ENCODE measurements around the gene PER3.

The PER3 gene

DNA sequence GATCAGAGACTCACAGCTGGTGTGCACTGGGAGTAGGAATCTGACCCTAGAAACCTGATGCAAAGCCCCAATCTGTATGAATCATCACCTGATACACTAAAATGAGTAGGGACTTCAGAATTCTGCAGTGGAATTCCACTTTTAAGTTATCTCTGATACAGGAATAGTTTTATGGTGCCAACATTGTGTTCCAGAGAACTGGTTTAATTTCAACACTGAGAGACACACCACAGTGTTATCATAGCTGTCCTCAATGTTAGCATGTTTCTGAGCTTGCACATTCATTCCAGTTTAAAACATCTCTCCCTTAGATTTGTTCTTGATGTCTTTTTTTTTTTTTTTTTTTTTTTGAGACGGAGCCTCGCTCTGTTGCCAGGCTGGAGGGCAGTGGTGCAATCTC, 61.7 kb downstream of the PER3 start:
- H3K9ac ChIP-seq (ENCODE audit: low read depth, low read length), result no peak overlapping the region
- H3K27me3 ChIP-seq (ENCODE audit: control insufficient read depth, insufficient read depth, low read length), result no peaks in the 10 kb centered on the region
- H3K36me3 ChIP-seq (ENCODE audit: control insufficient read depth, insufficient read depth, low read length), result no peaks in the 10 kb centered on the region
- no peaks in the 10 kb centered on the region for H3K4me1 ChIP-seq (ENCODE audit: control insufficient read depth, insufficient read depth, low read length)
- H3K4me3 ChIP-seq (ENCODE audit: low read depth, low read length), result no peak overlapping the region
- H3K9me3 ChIP-seq (ENCODE audit: control insufficient read depth, insufficient read depth, low read length), result no peaks in the 10 kb centered on the region

DNA sequence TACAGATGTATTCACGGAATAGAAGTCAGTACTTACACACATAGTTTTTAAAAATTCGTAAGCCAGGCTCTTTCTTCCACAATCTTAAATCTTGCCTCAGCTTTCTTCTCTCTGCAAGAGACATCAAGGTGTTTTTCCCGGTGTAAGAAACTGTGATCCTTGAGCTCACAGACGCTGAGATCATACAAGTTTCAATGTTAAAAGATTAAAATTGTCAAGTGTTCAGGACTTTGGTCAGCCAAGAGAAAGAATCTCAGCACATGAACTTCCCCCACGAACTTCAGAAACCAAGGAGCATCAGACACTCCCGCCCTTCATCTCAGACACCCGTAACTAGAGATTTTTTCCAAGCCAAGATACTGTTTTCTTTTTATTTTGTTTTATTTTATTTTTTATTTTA, 62.6 kb downstream of the PER3 start:
- Histone ChIP-seq H3K9ac (ENCODE audit: low read depth, low read length) (no peak overlapping the region), H3K36me3 (ENCODE audit: control insufficient read depth, insufficient read depth, low read length) (no peaks in the 10 kb centered on the region), H3K27me3 (ENCODE audit: control insufficient read depth, insufficient read depth, low read length) (no peaks in the 10 kb centered on the region), H3K9me3 (ENCODE audit: control insufficient read depth, insufficient read depth, low read length) (no peaks in the 10 kb centered on the region), H3K4me3 (ENCODE audit: low read depth, low read length) (no peak overlapping the region), H3K4me1 (ENCODE audit: control insufficient read depth, insufficient read depth, low read length) (no peaks in the 10 kb centered on the region)

DNA sequence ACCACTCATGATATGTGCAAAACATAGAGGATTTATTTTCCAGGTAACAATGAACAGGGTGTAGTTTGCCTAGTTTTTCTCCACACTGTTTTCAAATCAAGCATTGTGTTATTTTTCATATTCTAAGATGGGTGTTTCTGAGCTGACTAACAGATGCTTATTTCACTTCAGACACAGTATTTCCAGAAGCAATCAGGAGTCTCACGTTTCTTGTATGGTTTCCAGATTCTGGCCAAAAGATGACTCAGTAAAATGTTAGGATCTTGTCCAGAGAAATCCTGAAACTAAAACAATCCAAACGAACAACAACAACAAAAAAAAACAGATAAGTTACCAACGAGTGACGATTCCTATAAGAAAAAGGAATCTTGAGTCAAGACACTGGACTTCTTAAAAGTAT, 63.5 kb downstream of the PER3 start:
- Histone ChIP-seq H3K36me3 (ENCODE audit: control insufficient read depth, insufficient read depth, low read length) (no peaks in the 10 kb centered on the region), H3K9ac (ENCODE audit: low read depth, low read length) (no peak overlapping the region), H3K9me3 (ENCODE audit: control insufficient read depth, insufficient read depth, low read length) (no peaks in the 10 kb centered on the region), H3K4me3 (ENCODE audit: low read depth, low read length) (no peak overlapping the region), H3K4me1 (ENCODE audit: control insufficient read depth, insufficient read depth, low read length) (no peaks in the 10 kb centered on the region), H3K27me3 (ENCODE audit: control insufficient read depth, insufficient read depth, low read length) (no peaks in the 10 kb centered on the region)

DNA sequence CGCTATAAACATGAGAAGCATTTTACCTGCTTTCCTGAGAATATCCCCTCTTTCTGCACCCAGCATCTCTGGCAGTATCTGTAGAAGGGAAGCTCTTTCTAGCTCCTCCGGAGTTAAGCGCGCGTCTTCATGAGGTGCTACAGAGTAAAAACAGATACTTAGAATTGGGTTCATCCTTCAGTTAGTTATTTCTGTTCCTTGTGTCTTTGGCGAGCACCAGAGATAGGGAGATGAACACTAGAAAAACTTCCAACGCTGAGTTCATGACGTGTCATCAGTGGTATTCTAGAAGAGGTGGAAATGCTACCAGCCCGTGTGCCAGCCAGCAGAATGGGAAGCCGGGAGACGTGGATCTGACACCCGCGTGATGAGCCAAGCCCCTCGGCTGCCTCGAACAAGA, 66.7 kb downstream of the PER3 start:
- Histone ChIP-seq H3K9ac (ENCODE audit: low read depth, low read length) (no peak overlapping the region), H3K9me3 (ENCODE audit: control insufficient read depth, insufficient read depth, low read length) (no peaks in the 10 kb centered on the region), H3K4me3 (ENCODE audit: low read depth, low read length) (no peak overlapping the region), H3K27me3 (ENCODE audit: control insufficient read depth, insufficient read depth, low read length) (no peaks in the 10 kb centered on the region), H3K4me1 (ENCODE audit: control insufficient read depth, insufficient read depth, low read length) (no peaks in the 10 kb centered on the region), H3K36me3 (ENCODE audit: control insufficient read depth, insufficient read depth, low read length) (no peaks in the 10 kb centered on the region)

DNA sequence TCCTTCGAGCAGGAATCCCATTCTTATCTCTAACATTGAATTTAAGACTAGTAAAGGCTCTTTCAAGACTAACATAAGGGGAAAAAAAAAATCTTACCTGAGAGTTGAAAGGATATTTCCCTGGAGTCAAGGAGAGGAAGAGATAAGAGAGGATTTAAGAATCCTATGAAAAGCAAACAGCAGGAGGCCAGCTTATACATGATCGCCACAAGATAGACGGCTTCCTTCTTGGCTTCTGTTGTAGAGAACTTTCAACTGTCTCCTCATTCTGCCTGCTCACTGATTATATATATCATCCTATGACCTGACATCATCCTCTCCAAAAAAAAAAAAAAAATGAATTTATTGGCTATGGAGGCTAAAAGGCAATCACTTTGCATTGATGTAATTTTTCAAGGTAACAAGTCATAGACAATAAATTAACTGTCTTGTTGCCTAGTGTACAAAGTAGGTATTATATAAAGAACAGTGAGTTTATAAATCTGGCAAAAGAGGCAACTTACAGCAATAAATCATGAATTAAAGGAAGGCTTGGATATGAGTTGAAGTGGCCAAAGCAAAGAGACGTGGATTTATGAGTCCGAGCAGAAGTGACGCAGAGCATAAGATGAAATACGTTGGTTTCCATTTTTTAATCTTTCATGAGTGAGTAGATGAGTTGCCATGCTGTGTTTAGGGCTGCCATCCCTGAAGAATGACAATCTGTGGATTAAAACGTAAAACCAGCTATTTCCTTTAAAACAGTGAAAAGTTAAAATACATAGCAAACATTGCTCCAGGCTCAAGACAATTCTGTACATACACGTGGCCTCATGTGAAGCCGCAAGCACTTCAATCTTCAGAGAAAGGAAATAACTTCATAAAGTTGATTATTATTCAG, 69.0 kb downstream of the PER3 start, which contains the start of gene UTS2:
Gene UTS2, minus strand, starts transcription at position 262 of the 880 bp plus-strand sequence. Its CDS starts 62 bp downstream, at position 200.
- Histone ChIP-seq H3K9ac (ENCODE audit: low read depth, low read length) (no peak within 1 kb of the TSS), H3K27me3 (ENCODE audit: control insufficient read depth, insufficient read depth, low read length) (no peaks in the 10 kb centered on the region), H3K9me3 (ENCODE audit: control insufficient read depth, insufficient read depth, low read length) (no peaks in the 10 kb centered on the region), H3K36me3 (ENCODE audit: control insufficient read depth, insufficient read depth, low read length) (no peaks in the 10 kb centered on the region), H3K4me3 (ENCODE audit: low read depth, low read length) (no peak within 1 kb of the TSS), H3K4me1 (ENCODE audit: control insufficient read depth, insufficient read depth, low read length) (no peaks in the 10 kb centered on the region)

DNA sequence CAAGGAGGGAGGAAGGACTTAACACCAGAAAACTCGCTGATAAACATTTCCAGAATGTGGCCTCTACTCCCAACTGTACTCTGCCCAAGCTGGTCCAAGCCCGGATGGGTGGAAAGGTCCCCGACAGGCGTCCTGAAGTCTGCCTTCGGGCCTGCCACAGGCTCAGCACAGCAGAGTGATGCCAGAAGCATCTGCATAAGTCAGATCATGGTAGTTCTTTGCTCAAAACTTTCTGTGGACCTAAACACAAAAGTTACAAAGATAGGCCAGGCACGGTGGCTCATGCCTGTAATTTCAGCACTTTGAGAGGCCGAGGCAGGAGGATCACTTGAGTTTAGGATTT, 69.6 kb downstream of the PER3 start:
- Histone ChIP-seq H3K36me3 (ENCODE audit: control insufficient read depth, insufficient read depth, low read length) (no peaks in the 10 kb centered on the region), H3K4me1 (ENCODE audit: control insufficient read depth, insufficient read depth, low read length) (no peaks in the 10 kb centered on the region), H3K27me3 (ENCODE audit: control insufficient read depth, insufficient read depth, low read length) (no peaks in the 10 kb centered on the region), H3K9ac (ENCODE audit: low read depth, low read length) (no peak overlapping the region), H3K9me3 (ENCODE audit: control insufficient read depth, insufficient read depth, low read length) (no peaks in the 10 kb centered on the region), H3K4me3 (ENCODE audit: low read depth, low read length) (no peak overlapping the region)

DNA sequence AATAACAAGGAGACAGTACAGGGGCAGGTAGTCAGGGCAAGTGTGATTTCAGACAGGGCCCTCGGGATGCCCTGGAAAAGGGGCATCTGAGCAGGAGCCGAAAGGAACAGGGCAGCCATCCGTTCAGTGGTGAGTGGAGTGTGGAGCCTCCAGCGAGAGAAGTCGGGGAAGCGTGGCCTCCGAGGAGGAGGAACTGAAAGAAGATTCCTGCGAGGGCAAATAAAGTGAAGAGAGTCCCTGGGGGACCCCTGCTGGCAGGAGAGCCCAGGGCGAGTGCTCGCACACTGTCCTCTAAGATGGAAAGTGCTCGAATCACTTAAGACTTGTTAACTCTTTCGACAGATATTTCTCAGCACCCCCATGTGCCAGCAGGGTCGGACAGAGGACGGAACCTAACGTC, 72.3 kb downstream of the PER3 start:
- Histone ChIP-seq H3K36me3 (ENCODE audit: control insufficient read depth, insufficient read depth, low read length) (no peaks in the 10 kb centered on the region), H3K4me1 (ENCODE audit: control insufficient read depth, insufficient read depth, low read length) (no peaks in the 10 kb centered on the region), H3K9ac (ENCODE audit: low read depth, low read length) (no peak overlapping the region), H3K4me3 (ENCODE audit: low read depth, low read length) (no peak overlapping the region), H3K27me3 (ENCODE audit: control insufficient read depth, insufficient read depth, low read length) (no peaks in the 10 kb centered on the region), H3K9me3 (ENCODE audit: control insufficient read depth, insufficient read depth, low read length) (no peaks in the 10 kb centered on the region)

DNA sequence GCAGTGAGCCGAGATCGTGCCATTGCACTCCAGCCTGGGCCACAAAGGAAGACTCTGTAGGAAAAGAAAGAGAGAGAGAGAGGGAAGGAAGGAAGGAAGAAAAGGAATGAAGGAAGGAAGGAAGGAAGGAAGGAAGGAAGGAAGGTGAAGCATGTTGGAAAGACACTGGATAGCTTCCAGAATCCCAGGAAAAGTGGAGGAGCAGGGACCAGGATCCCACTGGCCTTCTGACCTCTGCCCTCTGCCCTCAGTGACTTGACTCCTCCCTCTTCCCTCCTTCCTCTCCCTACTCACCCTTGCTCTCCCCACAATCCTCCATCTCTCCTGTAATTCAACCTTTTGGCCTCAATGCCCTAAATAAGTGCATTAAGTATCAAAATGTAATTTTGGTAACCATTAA, 72.9 kb downstream of the PER3 start:
- H3K27me3 ChIP-seq (ENCODE audit: control insufficient read depth, insufficient read depth, low read length), result no peaks in the 10 kb centered on the region
- H3K9me3 ChIP-seq (ENCODE audit: control insufficient read depth, insufficient read depth, low read length), result no peaks in the 10 kb centered on the region
- H3K36me3 ChIP-seq (ENCODE audit: control insufficient read depth, insufficient read depth, low read length), result no peaks in the 10 kb centered on the region
- H3K4me1 ChIP-seq (ENCODE audit: control insufficient read depth, insufficient read depth, low read length), result no peaks in the 10 kb centered on the region
- no peak overlapping the region for H3K9ac ChIP-seq (ENCODE audit: low read depth, low read length)
- H3K4me3 ChIP-seq (ENCODE audit: low read depth, low read length), result no peak overlapping the region

DNA sequence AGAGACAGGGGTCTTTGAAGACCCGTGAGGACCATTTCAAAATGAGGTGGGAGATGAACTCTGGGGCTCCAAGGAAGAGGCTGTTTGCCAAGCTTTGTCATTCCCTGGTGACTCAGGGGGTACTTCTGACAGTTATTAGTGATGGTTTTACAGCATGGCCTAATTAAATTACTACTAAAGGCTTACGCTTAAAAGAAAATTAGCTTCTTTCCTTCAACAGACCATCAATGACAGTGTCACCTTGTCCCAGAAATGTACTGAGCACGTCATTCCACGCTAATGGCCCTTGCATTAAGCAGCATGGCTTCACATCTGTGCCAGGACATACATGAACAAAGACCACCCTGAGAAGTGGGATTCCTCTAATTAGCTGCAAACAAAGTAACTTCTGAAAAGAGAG, 73.9 kb downstream of the PER3 start:
- Histone ChIP-seq H3K9me3 (ENCODE audit: control insufficient read depth, insufficient read depth, low read length) (no peaks in the 10 kb centered on the region), H3K9ac (ENCODE audit: low read depth, low read length) (no peak overlapping the region), H3K4me1 (ENCODE audit: control insufficient read depth, insufficient read depth, low read length) (no peaks in the 10 kb centered on the region), H3K36me3 (ENCODE audit: control insufficient read depth, insufficient read depth, low read length) (no peaks in the 10 kb centered on the region), H3K4me3 (ENCODE audit: low read depth, low read length) (no peak overlapping the region), H3K27me3 (ENCODE audit: control insufficient read depth, insufficient read depth, low read length) (no peaks in the 10 kb centered on the region)

DNA sequence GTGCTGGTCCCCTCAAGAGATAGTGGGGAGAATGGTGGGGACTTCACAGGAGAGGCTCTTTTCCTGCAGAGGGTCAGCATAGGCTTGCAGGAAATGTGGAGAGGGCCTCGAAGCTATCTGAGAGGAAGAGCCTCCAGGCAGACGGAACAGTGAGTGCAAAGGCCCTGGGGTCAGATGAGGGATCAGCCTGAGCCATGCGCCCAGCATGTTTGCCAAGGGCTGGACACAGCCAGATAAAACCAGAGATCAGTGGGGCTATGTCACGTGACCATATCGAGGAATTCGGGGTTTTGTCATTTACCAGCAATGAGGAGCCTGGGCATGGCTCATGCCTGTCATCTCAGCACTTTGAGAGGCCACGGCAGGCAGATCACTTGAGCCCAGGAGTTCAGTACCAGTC, 75.3 kb downstream of the PER3 start:
- no peak overlapping the region for H3K4me3 ChIP-seq (ENCODE audit: low read depth, low read length)
- H3K27me3 ChIP-seq (ENCODE audit: control insufficient read depth, insufficient read depth, low read length), result no peaks in the 10 kb centered on the region
- H3K4me1 ChIP-seq (ENCODE audit: control insufficient read depth, insufficient read depth, low read length), result no peaks in the 10 kb centered on the region
- H3K9ac ChIP-seq (ENCODE audit: low read depth, low read length), result no peak overlapping the region
- H3K36me3 ChIP-seq (ENCODE audit: control insufficient read depth, insufficient read depth, low read length), result no peaks in the 10 kb centered on the region
- H3K9me3 ChIP-seq (ENCODE audit: control insufficient read depth, insufficient read depth, low read length), result no peaks in the 10 kb centered on the region

DNA sequence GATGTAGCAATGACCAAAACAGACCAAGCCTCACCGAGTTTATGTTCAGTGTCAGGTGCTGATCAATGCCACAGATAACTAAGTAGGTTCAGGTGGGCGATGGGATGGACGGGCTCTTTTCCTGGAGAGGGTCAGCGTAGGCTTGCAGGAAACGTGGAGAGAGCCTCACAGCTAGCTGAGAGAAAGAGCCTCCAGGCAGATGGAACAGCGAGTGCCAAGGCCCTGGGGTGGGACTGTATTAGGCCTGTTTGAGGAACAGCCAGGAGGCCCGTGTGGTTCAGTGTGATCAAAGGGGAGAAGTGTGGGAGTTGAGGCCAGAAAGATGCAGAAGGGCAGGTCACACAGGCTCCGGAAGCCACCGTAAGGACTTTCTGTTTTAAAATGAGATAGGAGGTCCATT, 76.0 kb downstream of the PER3 start:
- Histone ChIP-seq H3K9ac (ENCODE audit: low read depth, low read length) (no peak overlapping the region), H3K4me3 (ENCODE audit: low read depth, low read length) (no peak overlapping the region), H3K4me1 (ENCODE audit: control insufficient read depth, insufficient read depth, low read length) (no peaks in the 10 kb centered on the region), H3K27me3 (ENCODE audit: control insufficient read depth, insufficient read depth, low read length) (no peaks in the 10 kb centered on the region), H3K9me3 (ENCODE audit: control insufficient read depth, insufficient read depth, low read length) (no peaks in the 10 kb centered on the region), H3K36me3 (ENCODE audit: control insufficient read depth, insufficient read depth, low read length) (no peaks in the 10 kb centered on the region)

DNA sequence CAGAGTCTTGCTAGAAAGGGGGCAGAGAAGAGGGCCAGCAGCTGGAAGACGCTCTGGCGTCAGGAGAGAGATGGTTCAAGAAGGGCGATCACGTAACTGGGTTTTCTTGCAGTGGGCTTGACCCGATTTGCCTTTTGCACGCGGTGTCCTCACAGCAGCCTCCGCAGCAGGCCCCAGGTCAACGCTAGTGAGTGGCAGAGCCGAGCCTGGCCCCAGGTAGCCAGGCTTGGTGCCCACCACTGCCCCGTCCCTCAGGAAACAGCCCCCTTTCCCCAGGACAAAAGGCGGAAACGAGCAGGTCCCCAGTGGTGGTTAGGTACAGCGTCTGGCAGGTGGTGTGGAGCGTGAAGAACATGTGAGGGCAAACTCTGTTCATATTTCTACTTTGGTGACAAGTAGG, 77.4 kb downstream of the PER3 start:
- H3K36me3 ChIP-seq (ENCODE audit: control insufficient read depth, insufficient read depth, low read length), result no peaks in the 10 kb centered on the region
- no peaks in the 10 kb centered on the region for H3K4me1 ChIP-seq (ENCODE audit: control insufficient read depth, insufficient read depth, low read length)
- no peak overlapping the region for H3K4me3 ChIP-seq (ENCODE audit: low read depth, low read length)
- no peaks in the 10 kb centered on the region for H3K9me3 ChIP-seq (ENCODE audit: control insufficient read depth, insufficient read depth, low read length)
- H3K9ac ChIP-seq (ENCODE audit: low read depth, low read length), result no peak overlapping the region
- H3K27me3 ChIP-seq (ENCODE audit: control insufficient read depth, insufficient read depth, low read length), result no peaks in the 10 kb centered on the region
